LoVo (cell line): ENCODE results near the gene USE1.

Experiments
- DNase-seq: peaks from one replicate; pipeline ENCODE4 v3.0.0-alpha.2; 2016; ENCODE audit warnings: low spot score

Gene USE1

DNA sequence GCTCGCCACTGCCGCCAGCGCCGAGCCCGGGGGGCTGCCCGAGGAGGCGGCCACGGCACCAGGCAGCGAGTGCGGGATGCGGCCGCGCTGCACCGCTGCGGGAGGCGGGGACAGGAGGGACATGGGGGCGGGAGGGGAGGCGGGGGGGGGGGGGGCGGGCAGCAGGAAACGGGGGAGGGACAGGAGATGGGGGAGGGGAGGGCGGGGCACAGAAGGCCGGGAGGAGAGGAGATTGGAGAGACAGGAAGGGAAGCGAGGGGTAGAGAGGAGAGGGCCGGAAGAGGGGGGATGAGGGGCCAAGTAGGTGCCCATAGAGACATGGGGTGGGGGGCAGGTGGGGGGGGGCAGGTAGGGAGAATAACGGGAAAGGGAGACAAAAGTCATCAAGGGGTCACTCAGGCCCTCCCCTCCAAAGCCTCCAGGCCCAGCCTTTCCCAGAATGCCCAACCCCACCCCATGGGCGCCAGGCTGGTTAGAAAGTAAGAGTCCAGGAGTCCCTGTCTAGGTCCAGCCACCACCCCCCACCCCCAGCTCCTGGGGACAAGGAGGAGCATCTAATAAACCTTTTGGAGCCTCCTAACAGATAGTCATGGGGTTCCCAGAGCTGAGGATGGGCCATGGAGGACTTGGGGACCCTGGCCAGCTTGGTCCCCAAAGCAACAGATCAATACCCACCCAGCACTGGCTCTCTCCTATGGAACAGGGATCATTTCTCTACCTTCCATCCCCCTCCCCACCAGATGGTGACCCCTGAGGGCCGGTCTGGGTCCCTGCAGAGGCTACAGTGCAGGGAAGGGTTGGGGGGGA lies 21.0 kb downstream of the USE1 start:
- DNase-seq, result peak; percentile 18

GRCh38 chr19:17236811-17237543 lies 21.8 kb downstream of the USE1 start:
- no peak for DNase-seq

DNA sequence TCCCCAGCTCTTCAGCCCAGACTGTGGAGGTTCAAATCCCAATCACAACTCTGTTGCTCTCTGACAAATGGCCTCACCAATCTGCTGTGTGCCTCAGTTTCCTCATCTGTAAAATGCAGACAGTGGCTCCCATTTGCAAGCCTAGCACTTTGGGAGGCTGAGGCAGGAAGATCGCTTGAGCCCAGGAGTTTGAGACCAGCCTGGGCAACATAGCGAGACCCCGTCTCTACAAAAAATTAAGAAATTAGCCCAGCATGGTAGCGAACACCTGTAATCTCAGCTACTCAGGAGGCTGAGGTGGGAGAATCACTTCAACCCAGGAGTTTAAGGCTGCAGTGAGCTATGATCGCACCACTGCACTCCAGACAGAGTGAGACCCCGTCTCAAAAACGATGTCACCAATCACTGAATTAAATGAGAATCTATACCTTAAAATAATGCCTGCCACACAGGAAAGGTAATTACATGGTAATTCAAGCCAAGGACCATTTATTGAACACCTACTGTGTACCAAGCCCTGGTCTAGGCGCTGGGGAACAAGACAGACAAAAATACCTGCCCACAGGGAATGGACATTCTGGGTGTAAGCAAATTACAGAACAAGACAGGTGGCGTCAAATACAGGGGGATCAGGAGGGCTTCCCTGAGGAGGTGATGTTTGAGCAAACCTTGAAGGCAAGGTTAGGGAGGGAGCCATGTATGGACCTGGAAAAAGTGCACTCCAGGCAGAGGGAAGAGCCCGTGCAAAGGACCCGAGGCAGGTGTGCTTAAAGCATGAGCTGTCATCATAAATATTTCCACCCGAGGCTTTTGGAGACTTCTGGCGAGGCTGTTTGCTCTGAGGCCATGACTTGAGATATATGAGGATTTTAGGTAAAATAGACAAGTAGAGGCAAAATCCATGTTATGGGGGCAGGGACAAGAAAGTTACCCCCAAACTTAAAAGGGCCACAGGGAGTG lies 22.9 kb downstream of the USE1 start:
- no peak for DNase-seq

DNA sequence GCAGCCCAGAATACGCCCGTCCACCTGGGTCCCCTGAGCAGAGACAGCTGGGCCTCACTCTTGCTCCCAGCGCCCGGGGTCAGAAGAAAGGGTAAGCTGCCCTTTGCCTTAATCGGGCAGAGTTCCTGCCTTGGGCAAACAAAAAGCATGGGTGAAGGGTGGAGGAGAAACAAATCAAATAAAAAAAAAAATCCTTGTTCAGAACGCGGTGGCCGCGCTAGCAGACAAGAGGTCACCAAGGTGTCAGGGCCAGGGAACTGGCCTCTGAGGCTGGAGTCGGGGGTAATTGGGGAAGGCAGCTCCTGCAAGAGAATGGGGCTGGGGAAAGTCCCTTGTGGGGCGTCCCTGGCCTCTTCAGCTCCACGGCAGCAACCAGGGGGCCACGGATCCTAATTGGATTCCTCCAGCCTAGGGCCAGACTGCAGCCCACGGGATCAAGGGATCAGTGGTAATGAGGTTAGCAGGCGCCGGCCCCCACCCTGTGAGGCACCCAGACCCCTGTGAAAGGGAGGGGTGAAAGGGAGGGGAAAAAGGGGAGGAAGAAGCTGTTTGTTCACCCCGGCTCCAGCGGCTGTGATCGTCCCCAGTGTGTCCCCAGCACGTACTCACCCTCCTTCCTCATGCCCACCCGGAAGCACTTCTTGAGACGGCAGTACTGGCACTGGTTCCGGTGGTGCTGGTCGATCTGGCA lies 25.1 kb downstream of the USE1 start:
- DNase-seq, result no peak

- DNase-seq, result no peak
These were observed 25.8 kb downstream of the USE1 start for GRCh38 chr19:17240826-17241399.

DNA sequence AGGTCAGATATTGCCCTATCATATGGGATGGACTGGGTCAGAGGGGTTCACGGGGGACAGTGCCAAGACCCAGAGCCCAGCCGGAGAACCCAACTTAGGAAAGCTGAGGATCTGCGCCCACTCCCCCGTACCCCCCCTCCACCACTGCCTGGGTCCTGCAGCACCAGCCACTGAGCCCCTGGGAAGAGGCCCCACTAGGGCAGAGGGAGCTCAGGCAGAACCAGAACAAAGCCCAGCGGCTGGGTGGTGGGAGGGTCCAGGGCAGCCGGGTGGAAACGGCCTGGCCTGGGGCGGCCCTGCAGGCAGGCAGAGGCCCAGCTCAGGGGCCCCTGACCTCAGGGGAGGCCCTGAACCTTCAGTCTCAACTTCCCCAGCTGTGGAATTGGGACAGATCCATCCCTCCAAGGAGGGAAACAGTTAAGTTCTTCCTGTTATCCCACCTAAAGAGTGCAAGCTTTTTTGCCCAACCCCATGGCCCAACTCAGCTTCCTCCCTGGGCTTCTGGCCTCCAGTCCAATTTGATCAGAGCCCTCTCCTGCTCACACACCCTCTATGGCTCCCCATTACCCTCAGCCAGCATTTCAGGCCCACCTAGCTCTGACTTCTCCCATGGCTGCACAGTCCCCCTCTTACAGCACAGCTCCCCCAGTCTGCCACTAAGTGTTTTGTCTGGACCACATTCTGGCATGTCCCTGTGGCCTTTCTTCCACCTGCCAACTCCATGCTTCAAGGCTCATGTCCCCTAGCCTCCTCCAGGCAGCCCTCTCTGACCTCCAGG lies 27.5 kb downstream of the USE1 start:
- DNase-seq, result no peak

DNA sequence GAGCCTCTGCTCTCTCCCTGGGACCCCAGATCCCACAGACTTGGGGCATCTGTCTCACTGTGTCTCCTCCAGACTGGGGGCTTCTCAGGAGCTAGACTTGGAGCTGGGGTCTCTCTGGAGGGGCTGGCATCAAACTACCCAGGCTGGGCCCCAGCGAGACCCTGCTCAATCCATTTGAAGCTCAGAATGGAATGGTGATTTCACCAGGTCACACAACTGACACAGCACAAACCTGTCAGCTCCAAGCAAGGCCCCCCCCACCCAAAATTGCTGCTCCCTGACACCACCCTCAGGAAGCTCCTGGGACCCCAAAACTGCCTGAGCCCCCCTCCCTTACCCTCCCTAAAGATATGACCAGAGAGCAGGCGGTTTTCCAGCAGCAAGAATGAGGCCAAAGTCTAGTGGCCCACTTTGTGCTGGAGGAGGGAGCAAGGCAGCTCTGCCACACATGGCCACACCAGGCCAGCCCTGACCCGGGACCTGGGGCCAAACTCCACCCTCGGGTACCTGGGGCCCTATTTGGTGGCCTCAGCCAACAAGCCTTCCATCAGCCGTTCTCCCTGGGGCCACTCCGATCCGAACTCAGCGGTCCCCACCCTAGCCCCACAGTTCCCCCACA lies 28.2 kb downstream of the USE1 start:
- no peak for DNase-seq

DNA sequence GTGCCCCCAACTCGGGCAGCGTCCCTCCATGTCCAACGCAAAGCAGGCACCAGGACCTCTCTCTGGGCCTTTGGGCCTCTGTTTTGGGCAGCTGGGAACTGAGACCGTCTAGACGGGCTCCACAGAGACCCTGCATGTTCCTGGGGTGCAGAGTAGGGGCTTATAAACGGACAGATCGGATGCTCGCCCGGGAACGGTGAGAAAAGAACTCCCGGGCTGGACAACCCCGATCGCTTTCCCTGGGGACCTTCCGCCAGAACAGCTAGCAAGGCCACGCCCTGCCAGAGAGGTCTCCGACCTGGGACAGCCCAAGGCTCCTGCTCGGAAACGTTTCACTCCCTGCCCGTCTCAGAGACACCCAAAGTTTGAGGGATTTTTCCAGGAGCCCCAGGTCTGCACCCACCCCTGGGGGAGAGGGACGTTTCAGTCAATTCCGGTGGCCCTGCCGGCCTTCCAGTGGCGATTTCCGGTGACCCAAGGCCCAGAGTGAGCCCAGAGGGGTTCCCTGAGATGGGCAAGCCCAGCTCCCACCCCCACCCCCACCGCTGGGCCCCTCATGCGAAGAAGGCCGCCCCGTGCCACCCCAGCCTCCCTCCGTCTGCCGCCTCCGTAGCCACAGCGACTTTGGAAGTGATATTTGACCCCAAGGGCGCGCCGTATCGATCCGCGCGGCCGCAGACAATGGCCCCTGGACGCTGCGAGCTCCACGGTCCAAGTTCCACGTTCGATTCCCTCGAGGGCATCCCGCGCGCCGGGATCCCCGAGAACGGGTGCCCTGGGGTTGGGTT lies 28.9 kb downstream of the USE1 start:
- DNase-seq, result no peak

DNA sequence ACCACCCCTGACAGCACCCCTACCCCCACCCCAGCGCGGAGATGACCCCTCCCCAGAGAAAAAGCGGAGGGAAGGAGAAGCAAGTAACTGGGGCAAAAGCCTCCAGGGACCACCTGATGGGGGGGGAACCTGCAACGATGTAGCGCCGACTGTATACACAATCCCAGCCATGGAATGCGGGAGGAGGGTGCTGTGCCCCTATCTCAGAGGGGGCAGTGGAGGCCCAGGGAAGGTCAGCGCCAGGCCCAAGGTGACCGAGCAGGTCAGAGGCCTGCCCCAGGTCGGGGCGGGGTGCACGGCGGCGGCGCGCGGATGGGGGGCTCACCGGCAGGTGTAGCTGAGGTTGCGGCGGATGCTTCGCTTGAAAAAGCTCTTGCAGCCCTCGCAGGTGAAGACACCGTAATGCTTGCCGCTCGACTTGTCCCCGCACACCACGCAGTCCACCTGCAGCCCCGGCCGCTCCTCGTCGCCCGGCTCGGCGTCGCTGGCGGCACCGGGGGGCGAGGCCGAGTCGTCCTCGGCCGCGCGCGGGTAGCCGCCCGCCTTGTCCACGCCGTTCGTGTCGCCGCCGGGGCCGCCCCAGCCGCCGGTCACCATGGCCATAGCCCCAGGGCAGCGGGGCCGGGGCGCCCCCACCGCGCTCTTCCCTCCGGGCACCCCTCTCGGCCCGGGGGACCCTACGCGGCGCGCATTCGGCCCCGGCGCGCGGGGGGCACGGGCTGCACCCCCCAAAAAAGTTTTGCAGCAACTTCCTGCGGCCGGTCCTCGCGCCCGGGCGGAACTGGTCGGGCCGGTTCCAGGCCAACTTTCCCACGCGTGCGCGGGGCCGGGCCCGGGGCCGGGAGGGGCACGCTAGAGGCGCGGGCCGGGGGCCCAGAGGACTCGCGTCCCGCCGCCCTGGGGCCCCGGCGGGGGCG lies 29.7 kb downstream of the USE1 start:
- DNase-seq, result no peak

- no peak for DNase-seq
These were observed 30.4 kb downstream of the USE1 start, which contains the start of gene NR2F6 for GRCh38 chr19:17245535-17245984. Gene NR2F6 (minus strand): TSS chr19:17245919. CDS start chr19:17245220, 699 bp downstream.

DNA sequence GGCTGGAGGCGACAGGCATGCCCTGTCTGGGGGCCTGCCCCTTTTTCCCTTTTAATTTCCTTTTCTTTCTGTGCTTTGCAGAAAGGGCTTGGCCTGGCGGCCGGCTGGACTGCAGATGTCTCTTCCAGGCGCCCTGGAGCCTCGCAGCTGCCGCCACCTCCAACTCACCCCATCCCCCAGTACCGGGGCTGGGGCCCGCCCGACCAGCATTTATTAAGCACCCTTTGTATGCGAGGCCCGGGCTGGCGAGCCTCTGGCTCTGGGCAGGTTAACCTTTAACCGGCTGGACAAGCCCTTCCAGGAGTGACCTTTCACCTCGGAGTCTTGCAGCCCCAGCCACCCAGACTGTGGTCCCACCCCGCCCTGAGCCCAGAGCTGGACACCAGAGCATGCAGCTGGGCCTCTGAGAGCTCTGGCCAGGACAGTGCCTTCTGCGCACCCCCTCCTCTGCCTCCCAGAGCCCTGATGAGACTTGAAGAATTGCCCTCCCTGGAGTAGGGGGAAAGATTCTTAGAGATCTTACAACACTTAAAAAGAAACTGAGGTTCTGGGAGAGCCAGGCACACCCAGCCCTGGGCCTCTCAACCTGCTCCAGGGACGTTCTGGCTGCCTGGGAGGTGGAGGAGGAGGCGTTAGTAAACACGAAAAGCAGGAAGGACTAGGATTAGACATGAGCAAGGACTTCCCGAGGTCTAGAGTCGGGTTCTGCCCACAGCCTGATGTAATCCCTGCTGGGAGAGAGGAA lies 31.7 kb downstream of the USE1 start:
- no peak for DNase-seq

DNA sequence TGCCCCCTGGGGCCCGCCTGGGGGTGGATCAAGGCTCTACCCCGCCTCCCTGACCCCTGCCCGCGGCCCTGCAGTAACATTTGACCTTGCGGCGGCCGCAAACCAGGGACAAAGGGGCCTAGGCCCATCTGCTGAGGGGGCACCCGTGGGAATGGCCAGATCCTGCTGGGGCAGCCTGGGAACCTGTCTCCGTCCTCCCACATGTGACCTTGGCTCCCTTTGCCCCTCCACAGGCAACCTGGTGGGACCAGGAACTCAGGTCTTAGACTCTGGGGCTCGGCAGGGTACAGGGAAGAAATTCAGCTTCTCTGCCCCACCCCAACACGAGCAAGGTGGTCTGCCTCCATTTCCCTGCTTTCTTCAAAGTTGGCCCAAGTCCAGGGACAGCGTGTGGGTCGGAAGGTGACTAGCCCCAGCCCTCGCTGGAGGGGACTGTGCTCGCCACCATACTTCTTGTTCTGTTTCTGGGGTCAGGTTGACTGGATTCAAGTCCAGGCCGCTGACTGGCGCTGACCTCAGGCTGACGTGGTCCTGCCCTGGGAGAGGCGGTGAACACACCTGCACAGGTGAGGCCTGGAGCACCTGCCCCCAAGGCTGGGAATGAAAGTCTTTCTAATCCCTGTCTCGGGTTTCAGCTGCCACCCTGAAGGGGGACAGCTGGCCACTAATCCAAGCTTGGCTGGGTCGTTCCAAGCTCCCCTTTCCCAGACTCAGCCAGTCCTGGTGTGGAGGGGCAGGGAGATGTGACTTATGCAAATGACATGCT lies 33.0 kb downstream of the USE1 start:
- no peak for DNase-seq

- DNase-seq, result no peak
These were observed 34.9 kb downstream of the USE1 start for GRCh38 chr19:17249887-17250548.

DNA sequence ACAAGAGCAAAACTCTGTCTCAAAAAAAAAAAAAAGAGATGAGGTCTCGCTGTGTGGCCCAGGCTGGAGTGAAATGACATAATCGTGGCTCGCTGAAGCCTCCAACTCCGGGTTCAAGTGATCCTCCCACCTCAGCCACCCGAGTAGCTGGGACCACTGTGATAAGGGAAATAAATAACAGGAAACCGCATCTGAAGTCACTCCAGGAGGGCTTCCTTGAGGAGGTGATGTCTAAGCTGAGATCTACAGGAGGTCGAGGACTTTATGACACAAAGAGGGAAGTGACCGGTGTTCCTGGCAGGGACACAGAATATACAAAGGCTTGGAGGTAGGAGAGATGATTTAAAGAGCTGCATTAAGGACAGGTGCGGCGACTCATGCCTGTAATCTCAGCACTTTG lies 39.5 kb downstream of the USE1 start:
- no peak for DNase-seq

- DNase-seq, result no peak
These were observed 40.0 kb downstream of the USE1 start for GRCh38 chr19:17255150-17255621.

DNA sequence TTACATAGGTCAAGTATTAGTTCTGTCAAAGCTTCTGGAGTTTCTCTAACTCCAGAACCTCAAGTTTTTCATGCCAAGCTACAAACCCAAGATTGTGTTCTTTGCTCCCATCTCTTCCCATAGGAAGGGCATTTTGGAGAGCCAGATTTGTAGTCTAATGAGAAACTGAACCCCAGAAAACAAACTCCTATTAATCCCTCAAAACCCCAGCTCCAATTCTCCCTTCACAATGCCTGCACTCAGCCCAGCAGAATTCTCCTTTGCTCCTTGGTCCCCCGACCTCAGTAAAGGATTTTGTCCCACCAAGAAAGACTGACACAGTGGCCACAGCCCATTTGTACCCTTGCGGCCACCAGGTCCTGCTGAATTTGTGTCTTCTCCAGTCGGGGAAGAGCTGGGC lies 41.0 kb downstream of the USE1 start:
- DNase-seq, result no peak
